ENCODE results near the gene LAX1.
A peak's percentile ranks its signal among the peaks of the same experiment; 100 is the strongest.
"Not testable (repeated sequence)": the region's sequence is repeated elsewhere in the genome, so short reads cannot be mapped to it uniquely, and the experiment has no call there.

The LAX1 gene

GRCh38 chr1:203769505-203770343 lies 4.7 kb downstream of the LAX1 start:
- DNase-seq, result no peak

GRCh38 chr1:203771901-203772301 lies 6.9 kb downstream of the LAX1 start:
- DNase-seq, result no peak

DNA sequence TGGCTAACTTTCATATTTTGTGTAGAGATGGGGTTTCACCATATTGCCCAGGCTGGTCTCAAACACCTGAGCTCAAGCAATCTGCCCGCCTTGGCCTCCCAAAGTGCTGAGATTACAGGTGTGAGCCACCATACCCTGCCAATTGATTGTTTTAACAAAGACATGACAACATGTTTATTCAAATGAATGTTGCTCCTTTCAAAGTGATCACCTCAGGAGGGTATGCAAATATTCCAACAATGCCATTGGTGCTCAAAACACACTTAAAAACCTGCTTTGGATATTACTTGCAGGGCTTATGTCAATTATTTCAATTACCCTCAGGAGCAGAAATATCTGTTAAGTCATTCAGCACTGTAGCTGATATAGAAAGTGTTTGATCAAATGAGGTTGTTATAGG lies 7.9 kb downstream of the LAX1 start:
- DNase-seq, result no peak

GRCh38 chr1:203776636-203777035 lies 11.7 kb downstream of the LAX1 start:
- no peak for DNase-seq

GRCh38 chr1:203777596-203777995 lies 12.6 kb downstream of the LAX1 start:
- DNase-seq, result no peak

GRCh38 chr1:203778146-203778545 lies 13.2 kb downstream of the LAX1 start:
- no peak for DNase-seq

- DNase-seq, result no peak
Observed at GRCh38 chr1:203778789-203779188, 13.8 kb downstream of the LAX1 start.

GRCh38 chr1:203781962-203782361 lies 17.0 kb downstream of the LAX1 start:
- no peak for DNase-seq

- DNase-seq, result no peak
Observed at GRCh38 chr1:203789966-203790365, 25.0 kb downstream of the LAX1 start.

DNA sequence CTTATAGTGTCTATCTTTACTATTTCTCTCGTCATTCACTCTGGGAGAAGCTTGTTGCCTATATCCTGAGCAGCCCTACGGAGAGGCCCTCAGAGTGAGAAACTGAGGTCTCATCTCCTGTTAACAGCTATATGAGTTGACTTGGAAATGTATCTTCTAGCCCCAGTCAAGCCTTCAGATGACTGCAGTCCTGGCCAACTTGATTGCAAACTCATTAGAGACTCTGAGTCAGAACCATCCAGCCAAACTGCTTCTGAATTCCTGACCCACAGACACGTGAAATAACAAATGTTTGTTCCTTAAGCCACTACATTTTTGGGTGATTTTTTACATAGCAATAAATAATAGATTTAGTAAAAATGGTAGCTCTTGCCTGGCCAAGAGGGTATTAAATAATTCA lies 26.5 kb downstream of the LAX1 start:
- DNase-seq, result no peak

GRCh38 chr1:203792486-203792885 lies 27.5 kb downstream of the LAX1 start:
- no peak for DNase-seq

- DNase-seq, result not testable (repeated sequence)
Observed at GRCh38 chr1:203793561-203793960, 28.6 kb downstream of the LAX1 start.

DNA sequence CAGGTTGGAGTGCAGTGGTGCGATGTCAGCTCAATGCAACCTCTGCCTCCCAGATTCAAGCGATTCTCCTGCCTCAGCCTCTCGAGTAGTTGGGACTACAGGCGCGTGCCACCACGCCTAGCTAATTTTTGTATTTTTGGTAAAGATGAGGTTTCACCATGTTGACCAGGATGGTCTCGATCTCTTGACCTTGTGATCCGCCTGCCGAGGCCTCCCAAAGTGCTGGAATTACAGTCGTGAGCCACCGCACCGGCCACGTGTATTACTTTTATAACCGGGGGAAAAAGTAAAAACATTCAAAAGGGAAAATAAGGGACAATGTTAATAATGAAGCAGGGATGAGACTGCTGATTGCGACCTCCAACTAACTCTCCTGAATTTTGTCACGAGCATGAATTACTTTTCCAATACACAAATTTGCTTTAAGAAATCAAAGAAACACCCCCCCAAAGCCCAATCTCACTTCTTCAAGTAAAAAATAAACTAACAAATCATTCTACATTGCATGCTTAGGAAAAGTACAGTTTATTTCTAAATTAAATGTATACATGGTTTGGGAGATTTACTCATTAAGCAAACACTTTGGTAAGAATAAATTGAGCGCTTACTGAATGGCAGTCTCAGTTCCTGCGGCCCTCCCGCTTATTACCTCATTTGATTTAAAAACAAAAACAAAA lies 29.9 kb downstream of the LAX1 start:
- no peak for DNase-seq

GRCh38 chr1:203795441-203796235 lies 30.7 kb downstream of the LAX1 start, which contains the start of the genes ZBED6 and ZC3H11A:
ZBED6 (plus strand) TSS chr1:203795623; CDS start chr1:203797523, 1,900 bp downstream.
ZC3H11A (plus strand) TSS chr1:203795623; CDS start chr1:203817071, 21,448 bp downstream.
- DNase-seq, result peak; percentile 97

- no peak for DNase-seq
Observed at GRCh38 chr1:203796236-203796605, 31.2 kb downstream of the LAX1 start.

- DNase-seq, result no peak
Observed at GRCh38 chr1:203797216-203797615, 32.2 kb downstream of the LAX1 start.

- DNase-seq, result no peak
Observed at GRCh38 chr1:203797948-203798655, 33.1 kb downstream of the LAX1 start.

GRCh38 chr1:203799157-203799556 lies 34.2 kb downstream of the LAX1 start:
- no peak for DNase-seq

GRCh38 chr1:203799971-203800370 lies 35.0 kb downstream of the LAX1 start:
- no peak for DNase-seq

DNA sequence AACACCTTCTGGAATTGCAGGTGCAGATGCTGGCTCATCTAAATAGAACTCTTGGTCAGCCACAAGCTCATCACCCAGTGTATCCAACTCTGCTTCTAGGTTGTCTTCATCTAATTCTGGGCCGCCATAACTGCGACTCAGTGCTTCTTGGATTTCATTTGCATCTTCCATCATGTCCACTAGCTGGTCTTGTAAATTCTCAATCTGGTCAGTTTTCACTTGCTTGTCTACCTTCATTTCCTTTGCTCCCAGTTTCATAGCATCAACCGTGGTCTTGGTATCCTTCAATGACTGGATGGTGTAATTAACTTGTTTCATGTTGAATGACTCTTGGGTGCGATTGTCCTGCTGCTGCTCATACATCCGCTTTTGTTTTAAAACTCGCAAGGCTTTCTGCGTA lies 40.7 kb downstream of the LAX1 start:
- DNase-seq, result no peak

- DNase-seq, result no peak
Observed at GRCh38 chr1:203807196-203807595, 42.2 kb downstream of the LAX1 start.

- no peak for DNase-seq
Observed at GRCh38 chr1:203813581-203814341, 48.8 kb downstream of the LAX1 start.
